HepG2 (cell line): ENCODE measurements around the gene VAC14.
A peak's percentile ranks its signal among the peaks of the same experiment; 100 is the strongest.

Source experiments
- CTCF ChIP-seq: sonication (generic); formaldehyde crosslinking; IDR thresholded peaks from 2 replicates; pipeline ENCODE4 v1.5.0; 2020; ENCODE audit warnings: mild to moderate bottlenecking, missing genetic modification reagents, moderate library complexity
- E2F1 ChIP-seq: sonication (generic); formaldehyde crosslinking; IDR thresholded peaks from 2 replicates; pipeline ENCODE4 v1.5.0; 2020; ENCODE audit warnings: missing genetic modification reagents
- JUN ChIP-seq: sonication (generic); formaldehyde crosslinking; IDR thresholded peaks from 2 replicates; pipeline ENCODE4 v1.4.0; 2020; ENCODE audit warnings: mild to moderate bottlenecking, missing genetic modification reagents
- RAD21 ChIP-seq: fragments of 450-650 bp; formaldehyde crosslinking; IDR thresholded peaks from 2 replicates; pipeline ENCODE4 v1.5.0; 2020; ENCODE audit warnings: mild to moderate bottlenecking
- ZIK1 ChIP-seq: sonication (generic); formaldehyde crosslinking; IDR thresholded peaks from 2 replicates; pipeline ENCODE4 v1.5.0; 2020; ENCODE audit warnings: mild to moderate bottlenecking, low read depth, missing genetic modification reagents, borderline replicate concordance

GRCh38 chr16:70746708-70747424, 54.1 kb downstream of the VAC14 start:
- TF ChIP-seq RAD21 (no peak; the same call in 1 of the 2 replicates), ZIK1 (CRISPR knock-in tag) (no peak; the same call in 1 of the 2 replicates), E2F1 (CRISPR knock-in tag) (no peak; the same call in 1 of the 2 replicates), JUN (CRISPR knock-in tag) (peak; percentile 100), CTCF (peak; percentile 40)
